Fibroblast of lung (primary cell): ENCODE measurements around the gene PAIP1. TPM values are rescaled to one million over a fixed set of nuclear protein-coding genes. Genes with fewer than 3 reads are reported as not detected.

ENCODE experiments used
- DNase-seq, 2 donors: peaks; one replicate each; pipeline versions ENCODE4 v3.0.0 to v3.0.0-alpha.2; 2010; ENCODE audit warnings: low read depth in 2 of 2
- H2AFZ ChIP-seq: 2 replicates; pipeline ENCODE4 v1.5.1; 2012; ENCODE audit warnings: low read length, control low read depth, inconsistent platforms
- H3K27ac ChIP-seq: 2 replicates; pipeline ENCODE4 v1.5.1; 2011; ENCODE audit warnings: low read length, control low read depth; ENCODE audit not compliant: insufficient read depth
- H3K27me3 ChIP-seq: 2 replicates; pipeline ENCODE4 v1.5.1; 2011; ENCODE audit warnings: mild to moderate bottlenecking, low read length; ENCODE audit not compliant: control insufficient read depth, insufficient read depth
- H3K36me3 ChIP-seq: 2 replicates; pipeline ENCODE4 v1.5.1; 2011; ENCODE audit warnings: low read length; ENCODE audit not compliant: control insufficient read depth, insufficient read depth
- H3K4me1 ChIP-seq: 2 replicates; pipeline ENCODE4 v1.5.1; 2011; ENCODE audit warnings: low read length; ENCODE audit not compliant: control insufficient read depth, insufficient read depth; ENCODE audit errors: extremely low read depth
- H3K4me2 ChIP-seq: 2 replicates; pipeline ENCODE4 v1.5.1; 2011; ENCODE audit warnings: low read length, control low read depth; ENCODE audit not compliant: insufficient read depth; ENCODE audit errors: extremely low read depth
- H3K4me3 ChIP-seq, 4 experiments: fragments of 200-600 bp in 1 of 4; sonication (generic) in 1 of 4; replicated peaks in 1 of 4; 2 replicates each; pipeline ENCODE4 v1.5.1; 2011 to 2016; ENCODE audit warnings: low read length in 4 of 4, low read depth in 3 of 4, mild to moderate bottlenecking in 3 of 4, control low read depth in 2 of 4, inconsistent platforms in 1 of 4, mixed read lengths in 1 of 4; ENCODE audit not compliant: insufficient read depth in 1 of 4; ENCODE audit errors: control extremely low read depth in 1 of 4
- H3K79me2 ChIP-seq: 2 replicates; pipeline ENCODE4 v1.5.1; 2012; ENCODE audit warnings: mild to moderate bottlenecking, low read length, inconsistent platforms; ENCODE audit not compliant: control insufficient read depth, insufficient read depth
- H3K9ac ChIP-seq: 2 replicates; pipeline ENCODE4 v1.5.1; 2011; ENCODE audit warnings: mild to moderate bottlenecking, low read length, control low read depth; ENCODE audit not compliant: insufficient read depth
- H3K9me3 ChIP-seq: 2 replicates; pipeline ENCODE4 v1.5.1; 2012; ENCODE audit warnings: low read depth, low read length; ENCODE audit not compliant: control insufficient read depth, insufficient read depth
- H4K20me1 ChIP-seq: 2 replicates; pipeline ENCODE4 v1.5.1; 2011; ENCODE audit warnings: low read length; ENCODE audit not compliant: control insufficient read depth, insufficient read depth; ENCODE audit errors: extremely low read depth
- EZH2 ChIP-seq: IDR thresholded peaks from 2 replicates; pipeline ENCODE4 v1.5.1; 2012; ENCODE audit warnings: low read length, control low read depth, mild to moderate bottlenecking; ENCODE audit errors: missing control alignments
- polyA plus RNA-seq, 2 donors: library from polyadenylated mRNA; depleted of rRNA in 1 of 2; stranded (reverse) in 1 of 2; unstranded in 1 of 2; fragments of >200 nt; gene quantifications; 2 replicates each; pipeline ENCODE4 v1.2.1, GENCODE V29; 2011 to 2012; ENCODE audit warnings: missing spikeins in 1 of 2
- total RNA-seq: library from RNA; depleted of rRNA; stranded (reverse); fragments of >200 nt; gene quantifications from 2 replicates; pipeline ENCODE4 v1.2.1, GENCODE V29; 2014
- TF ChIP-seq, protein P1 (sequence below), 2 donors: IDR thresholded peaks in 1 of 2; conservative IDR thresholded peaks in 1 of 2; 1 replicate in 1 of 2; 2 replicates in 1 of 2; pipeline ENCODE4 v1.5.1; 2011 to 2012; ENCODE audit warnings: low read length in 2 of 2, control low read depth in 1 of 2, inconsistent platforms in 1 of 2, low read depth in 1 of 2, mild to moderate bottlenecking in 1 of 2

Gene PAIP1
- total and polyA plus RNA-seq, 2 donors (not counting 1 experiment from before 2014, with no cell fraction given) = 85.4 to 120 TPM

GRCh38 chr5:43540746-43541145 lies 16.1 kb downstream of the PAIP1 start:
- no peak overlapping the region for H3K27ac ChIP-seq
- H2AFZ ChIP-seq = no peak overlapping the region
- H3K9me3 ChIP-seq = no peaks in the 10 kb centered on the region
- no peaks in the 10 kb centered on the region for H3K27me3 ChIP-seq
- no peaks in the 10 kb centered on the region for H4K20me1 ChIP-seq
- no peak overlapping the region for H3K4me2 ChIP-seq
- no peaks in the 10 kb centered on the region for H3K4me1 ChIP-seq
- H3K9ac ChIP-seq = no peak overlapping the region
- no peaks in the 10 kb centered on the region for H3K79me2 ChIP-seq
- no peak for DNase-seq
- TF ChIP-seq, protein P1, sequence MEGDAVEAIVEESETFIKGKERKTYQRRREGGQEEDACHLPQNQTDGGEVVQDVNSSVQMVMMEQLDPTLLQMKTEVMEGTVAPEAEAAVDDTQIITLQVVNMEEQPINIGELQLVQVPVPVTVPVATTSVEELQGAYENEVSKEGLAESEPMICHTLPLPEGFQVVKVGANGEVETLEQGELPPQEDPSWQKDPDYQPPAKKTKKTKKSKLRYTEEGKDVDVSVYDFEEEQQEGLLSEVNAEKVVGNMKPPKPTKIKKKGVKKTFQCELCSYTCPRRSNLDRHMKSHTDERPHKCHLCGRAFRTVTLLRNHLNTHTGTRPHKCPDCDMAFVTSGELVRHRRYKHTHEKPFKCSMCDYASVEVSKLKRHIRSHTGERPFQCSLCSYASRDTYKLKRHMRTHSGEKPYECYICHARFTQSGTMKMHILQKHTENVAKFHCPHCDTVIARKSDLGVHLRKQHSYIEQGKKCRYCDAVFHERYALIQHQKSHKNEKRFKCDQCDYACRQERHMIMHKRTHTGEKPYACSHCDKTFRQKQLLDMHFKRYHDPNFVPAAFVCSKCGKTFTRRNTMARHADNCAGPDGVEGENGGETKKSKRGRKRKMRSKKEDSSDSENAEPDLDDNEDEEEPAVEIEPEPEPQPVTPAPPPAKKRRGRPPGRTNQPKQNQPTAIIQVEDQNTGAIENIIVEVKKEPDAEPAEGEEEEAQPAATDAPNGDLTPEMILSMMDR (conservative IDR thresholded peaks at IDR 0.05 in 1 of 2, IDR thresholded peaks at IDR 0.05 in 1 of 2; ENCODE audit: low read depth in 1 of 2, low read length in 2 of 2) = no peak
- no peak for TF ChIP-seq EZH2
- H3K36me3 ChIP-seq = peaks cover 5% of the 10 kb centered on the region
- no peak overlapping the region for H3K4me3 ChIP-seq

GRCh38 chr5:43536972-43537371 lies 19.9 kb downstream of the PAIP1 start:
- Histone ChIP-seq H3K9me3 (no peaks in the 10 kb centered on the region), H3K27me3 (no peaks in the 10 kb centered on the region), H3K4me3 (no peak overlapping the region), H4K20me1 (no peaks in the 10 kb centered on the region), H3K4me2 (no peak overlapping the region), H3K27ac (no peak overlapping the region), H3K9ac (no peak overlapping the region), H3K4me1 (no peaks in the 10 kb centered on the region), H3K36me3 (peaks cover 3% of the 10 kb centered on the region), H2AFZ (no peak overlapping the region), H3K79me2 (no peaks in the 10 kb centered on the region)
- TF ChIP-seq, protein P1 (conservative IDR thresholded peaks at IDR 0.05 in 1 of 2, IDR thresholded peaks at IDR 0.05 in 1 of 2; ENCODE audit: low read depth in 1 of 2, low read length in 2 of 2) = no peak
- TF ChIP-seq EZH2 = no peak
- no peak for DNase-seq

- Histone ChIP-seq H3K9me3 (no peaks in the 10 kb centered on the region), H3K79me2 (no peaks in the 10 kb centered on the region), H3K4me3 (no peak overlapping the region), H3K36me3 (peaks cover 5% of the 10 kb centered on the region), H4K20me1 (no peaks in the 10 kb centered on the region), H3K27me3 (no peaks in the 10 kb centered on the region), H3K9ac (no peak overlapping the region), H3K4me2 (no peak overlapping the region), H3K27ac (no peak overlapping the region), H2AFZ (no peak overlapping the region), H3K4me1 (no peaks in the 10 kb centered on the region)
- no peak for DNase-seq
- TF ChIP-seq, protein P1 (conservative IDR thresholded peaks at IDR 0.05 in 1 of 2, IDR thresholded peaks at IDR 0.05 in 1 of 2; ENCODE audit: low read depth in 1 of 2, low read length in 2 of 2) = no peak
- TF ChIP-seq EZH2 = no peak
Observed at GRCh38 chr5:43533646-43534045, 23.2 kb downstream of the PAIP1 start.
